SHP77 treated with DMSO at 0.1 percent for 48 hours (cell line): ENCODE data around the gene LRBA.
"Not testable (repeated sequence)": the region's sequence is repeated elsewhere in the genome, so short reads cannot be mapped to it uniquely, and the experiment has no call there.

ENCODE experiments used
- DNase-seq: peaks from one replicate; lab custom pipeline; 2025; lab: John Stamatoyannopoulos, UW

The LRBA gene

GRCh38 chr4:150974750-150975149 lies 40.3 kb downstream of the LRBA start:
- no peak for DNase-seq

DNA sequence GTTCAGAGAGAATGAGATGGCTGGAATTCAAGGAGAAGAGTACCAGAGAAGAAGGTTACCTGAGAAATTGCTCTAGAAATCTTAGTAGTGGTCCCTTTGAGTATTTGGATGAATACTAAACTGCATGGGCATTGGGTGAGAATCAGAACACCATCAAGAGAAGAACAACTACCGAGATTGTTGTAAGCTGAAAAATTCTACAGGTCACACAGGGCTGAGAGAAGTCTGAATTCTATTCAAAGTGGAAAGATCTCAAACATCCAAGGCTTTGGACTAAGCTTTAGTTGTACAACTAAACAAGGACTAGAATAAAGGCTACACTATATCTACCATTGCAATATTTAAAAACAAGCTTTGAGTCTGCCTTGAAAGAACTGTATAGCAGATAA lies 40.8 kb downstream of the LRBA start:
- DNase-seq, result no peak

DNA sequence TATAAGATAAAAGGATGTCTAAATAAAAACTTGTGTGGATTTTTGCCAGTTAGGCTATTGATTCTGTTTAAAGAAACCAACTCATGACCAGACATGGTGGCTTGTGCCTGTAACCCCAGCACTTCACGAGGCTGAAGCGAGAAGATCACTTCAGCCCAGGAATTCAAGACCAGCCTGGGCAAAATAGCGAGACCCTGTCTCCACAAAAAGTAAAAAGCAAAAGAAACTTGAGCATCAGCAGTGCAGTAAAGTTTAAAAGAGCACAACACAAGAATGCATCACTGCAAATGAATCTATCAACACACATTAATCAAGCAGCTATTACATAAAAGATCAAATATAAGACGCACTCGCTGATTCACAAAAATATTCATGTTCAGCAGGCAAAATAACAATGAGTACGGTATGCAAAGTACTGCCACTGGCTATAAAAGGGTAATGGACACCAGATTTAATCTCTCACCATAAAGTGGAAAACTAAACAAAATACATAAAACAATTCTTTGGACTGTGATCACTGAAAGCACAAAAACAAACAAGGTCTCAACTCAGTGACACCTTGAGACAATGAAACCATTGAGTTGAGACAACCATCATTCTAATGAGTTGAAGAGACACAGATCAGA lies 41.3 kb downstream of the LRBA start:
- DNase-seq, result no peak

DNA sequence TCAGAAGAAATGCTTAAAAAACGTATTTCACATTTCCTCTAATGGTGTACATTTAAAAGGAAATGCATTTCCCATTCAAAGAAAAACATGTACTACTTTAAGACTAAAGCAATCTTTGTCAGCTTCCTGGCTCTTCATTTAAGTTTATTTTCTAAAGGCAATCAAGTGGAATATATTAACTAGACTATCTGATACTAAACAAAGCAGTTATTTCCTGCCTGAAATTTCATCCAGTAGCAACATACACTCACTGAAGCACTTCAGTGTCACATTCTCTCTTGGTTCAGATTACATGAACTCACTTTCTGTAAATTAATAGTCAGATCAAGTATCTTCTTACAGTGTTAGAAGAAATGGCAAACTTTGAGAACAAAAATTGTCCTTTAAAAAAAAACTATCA lies 42.5 kb downstream of the LRBA start:
- DNase-seq, result no peak

DNA sequence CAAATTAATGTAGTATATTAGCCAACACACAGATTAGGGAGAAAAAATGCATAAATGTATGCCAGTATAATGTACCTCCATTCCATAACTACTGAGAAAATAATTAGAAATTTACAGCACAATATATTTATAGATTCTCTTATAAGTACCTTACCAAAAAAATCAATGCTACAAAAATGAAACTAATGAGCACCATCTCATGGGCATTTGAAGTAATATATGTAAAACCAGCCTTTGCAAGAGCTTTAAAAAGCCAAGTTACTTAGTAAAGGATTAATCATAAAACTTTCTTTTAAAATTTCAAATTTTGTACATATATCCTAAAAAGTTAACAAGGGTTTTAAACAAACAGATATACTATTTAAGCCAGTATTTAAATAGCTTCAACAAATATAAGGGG lies 43.2 kb downstream of the LRBA start:
- DNase-seq, result no peak

GRCh38 chr4:150970685-150971151 lies 44.4 kb downstream of the LRBA start:
- no peak for DNase-seq

DNA sequence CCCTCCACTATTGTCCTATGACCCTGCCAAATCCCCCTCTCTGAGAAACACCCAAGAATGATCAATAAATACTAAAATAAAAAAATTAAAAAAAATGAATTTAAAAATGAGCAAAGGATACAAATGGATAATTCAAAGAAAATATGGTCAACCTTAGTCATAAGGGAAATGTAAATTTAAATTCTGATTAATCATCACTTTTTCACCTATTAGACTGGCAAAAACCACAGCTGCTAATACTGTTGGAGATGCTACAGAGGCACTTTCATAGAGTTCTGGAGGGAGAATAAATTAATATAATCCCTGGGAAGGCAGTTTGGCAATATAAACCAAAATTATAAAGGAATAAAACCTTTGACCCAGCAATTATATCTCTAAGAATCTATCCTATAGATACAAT lies 50.3 kb downstream of the LRBA start:
- no peak for DNase-seq

DNA sequence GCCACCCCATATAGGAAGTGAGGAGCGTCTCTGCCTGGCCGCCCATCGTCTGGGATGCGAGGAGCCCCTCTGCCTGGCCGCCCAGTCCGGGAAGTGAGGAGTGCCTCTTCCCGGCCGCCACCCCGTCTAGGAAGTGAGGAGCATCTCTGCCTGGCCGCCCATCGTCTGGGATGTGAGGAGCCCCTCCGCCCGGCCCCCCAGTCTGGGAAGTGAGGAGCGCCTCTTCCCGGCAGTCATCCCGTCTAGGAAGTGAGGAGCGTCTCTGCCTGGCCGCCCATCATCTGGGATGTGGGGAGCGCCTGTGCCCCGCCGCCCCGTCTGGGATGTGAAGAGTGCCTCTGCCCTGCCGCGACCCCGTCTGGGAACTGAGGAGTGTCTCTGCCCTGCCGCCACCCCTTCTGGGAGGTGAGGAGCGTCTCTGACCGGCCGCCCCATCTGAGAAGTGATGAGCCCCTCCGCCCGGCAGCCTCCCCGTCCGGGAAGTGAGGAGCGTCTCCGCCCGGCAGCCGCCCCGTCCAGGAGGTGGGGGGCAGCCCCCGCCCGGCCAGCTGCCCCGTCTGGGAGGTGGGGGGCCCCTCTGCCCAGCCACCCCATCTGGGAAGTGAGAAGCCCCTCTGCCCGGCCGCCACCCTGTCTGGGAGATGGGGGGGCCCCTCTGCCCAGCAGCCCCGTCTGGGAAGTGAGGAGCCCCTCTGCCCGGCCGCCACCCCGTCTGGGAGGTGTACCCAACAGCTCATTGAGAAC lies 51.3 kb downstream of the LRBA start:
- not testable (repeated sequence) for DNase-seq

GRCh38 chr4:150962245-150962644 lies 52.8 kb downstream of the LRBA start:
- no peak for DNase-seq

DNA sequence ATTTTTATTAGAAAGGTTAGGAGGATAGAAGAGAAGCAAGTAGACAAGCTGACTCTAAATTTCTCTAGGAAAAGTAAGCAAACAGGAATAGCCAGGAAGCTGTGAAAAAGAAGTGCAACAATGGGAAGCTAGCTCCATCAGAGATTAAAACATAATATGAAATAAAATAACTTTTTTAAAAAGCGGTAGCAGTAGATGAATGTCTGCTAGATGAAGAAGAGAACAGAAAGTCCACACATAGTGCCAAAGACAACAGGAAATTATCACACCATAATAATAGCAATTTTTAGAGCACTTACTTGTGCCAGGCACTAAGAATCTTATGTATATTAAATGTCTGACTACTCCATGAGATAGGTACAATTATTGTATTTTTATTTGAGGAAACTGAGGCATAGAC lies 53.5 kb downstream of the LRBA start:
- no peak for DNase-seq

DNA sequence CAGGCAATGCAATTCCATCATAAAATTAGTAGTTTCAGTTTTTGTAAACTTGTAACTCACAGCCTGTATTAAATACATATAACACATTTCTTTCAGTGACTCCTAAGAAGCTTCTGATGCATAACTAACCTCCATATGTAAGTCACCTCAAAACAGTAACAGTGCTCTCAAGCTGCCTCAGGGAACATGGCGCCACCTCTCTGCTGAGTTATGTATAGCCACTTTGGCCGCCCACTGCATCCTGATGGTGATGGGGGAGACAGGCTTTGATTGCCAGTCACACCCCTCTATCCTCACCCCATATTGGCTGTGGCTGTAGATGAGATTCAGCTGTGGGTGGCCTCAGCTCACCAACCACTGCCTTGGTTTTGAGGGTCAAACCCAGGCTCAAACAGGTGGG lies 54.3 kb downstream of the LRBA start:
- no peak for DNase-seq

GRCh38 chr4:150960079-150960478 lies 55.0 kb downstream of the LRBA start:
- no peak for DNase-seq

GRCh38 chr4:150957981-150958380 lies 57.1 kb downstream of the LRBA start:
- not testable (repeated sequence) for DNase-seq

- DNase-seq, result not testable (repeated sequence)
Observed at GRCh38 chr4:150957095-150957494, 58.0 kb downstream of the LRBA start.

- DNase-seq, result not testable (repeated sequence)
Observed at GRCh38 chr4:150953916-150954315, 61.2 kb downstream of the LRBA start.

DNA sequence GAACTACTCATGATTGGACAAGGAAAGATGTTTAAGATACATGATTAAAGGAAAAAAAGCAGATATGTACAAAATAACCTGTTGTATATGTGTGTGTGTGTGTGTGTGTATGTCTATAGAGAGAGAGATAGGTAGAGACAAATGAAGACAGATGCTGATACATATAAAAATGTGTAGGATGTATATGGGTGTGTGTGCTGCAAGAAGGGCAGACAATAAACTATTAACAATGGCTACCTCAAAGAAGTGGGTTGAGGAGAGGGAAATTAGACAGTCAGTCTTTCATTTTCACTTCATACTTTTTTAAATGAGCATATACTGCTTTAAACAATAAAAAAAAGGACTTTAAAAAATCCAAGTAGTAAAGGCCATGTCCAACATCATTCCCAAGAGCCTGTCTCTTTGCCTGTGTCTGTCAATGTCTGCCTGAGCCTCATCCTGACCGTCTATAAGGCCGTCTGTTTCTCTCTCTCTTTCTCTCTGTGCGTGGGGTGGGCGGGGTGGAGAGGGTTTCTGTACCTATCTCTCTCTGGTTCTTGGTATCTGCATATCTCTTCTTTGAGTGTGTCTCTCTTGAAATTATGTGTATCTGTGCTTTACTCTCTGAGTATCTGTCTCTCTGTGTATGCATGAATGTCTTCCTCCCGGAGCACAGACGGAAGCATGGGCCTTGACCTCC lies 62.8 kb downstream of the LRBA start:
- DNase-seq, result no peak

GRCh38 chr4:150950657-150951288 lies 64.3 kb downstream of the LRBA start:
- no peak for DNase-seq

DNA sequence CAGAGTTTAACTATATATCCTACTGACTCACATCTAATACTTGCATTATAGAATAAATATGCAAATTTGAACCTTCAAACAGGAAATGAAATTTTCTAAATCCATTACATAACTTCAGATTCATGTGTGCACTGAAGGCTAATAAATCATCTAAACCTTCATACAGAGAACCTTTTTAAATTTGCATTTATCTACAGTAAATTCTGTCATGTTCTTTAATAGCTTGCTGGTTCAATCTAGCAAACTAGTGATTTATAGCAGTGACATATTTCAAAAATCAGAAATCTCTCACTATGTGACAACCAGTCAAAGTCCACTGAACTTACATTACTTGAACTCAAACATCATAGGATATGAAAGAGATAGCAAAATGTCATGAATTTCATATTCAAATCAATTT lies 65.1 kb downstream of the LRBA start:
- DNase-seq, result no peak

GRCh38 chr4:150949342-150949741 lies 65.7 kb downstream of the LRBA start:
- DNase-seq, result no peak

DNA sequence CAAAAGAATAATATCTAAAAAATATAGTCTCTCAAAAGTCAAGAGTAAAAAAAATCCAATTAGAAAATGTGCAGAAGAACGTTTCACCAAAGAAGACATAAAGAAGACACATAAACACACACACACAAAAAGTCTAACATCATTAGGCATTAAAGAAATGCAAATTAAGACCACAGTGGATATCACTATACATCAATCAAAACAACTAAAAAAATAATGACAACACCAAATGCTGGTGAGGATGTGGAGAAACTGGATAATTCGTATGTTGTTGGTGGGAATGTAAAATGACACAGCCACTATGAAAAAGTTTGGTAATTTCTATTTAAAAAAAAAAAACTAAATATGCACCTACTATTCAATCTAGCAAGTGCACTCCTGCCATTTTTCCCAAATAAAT lies 66.4 kb downstream of the LRBA start:
- DNase-seq, result no peak

DNA sequence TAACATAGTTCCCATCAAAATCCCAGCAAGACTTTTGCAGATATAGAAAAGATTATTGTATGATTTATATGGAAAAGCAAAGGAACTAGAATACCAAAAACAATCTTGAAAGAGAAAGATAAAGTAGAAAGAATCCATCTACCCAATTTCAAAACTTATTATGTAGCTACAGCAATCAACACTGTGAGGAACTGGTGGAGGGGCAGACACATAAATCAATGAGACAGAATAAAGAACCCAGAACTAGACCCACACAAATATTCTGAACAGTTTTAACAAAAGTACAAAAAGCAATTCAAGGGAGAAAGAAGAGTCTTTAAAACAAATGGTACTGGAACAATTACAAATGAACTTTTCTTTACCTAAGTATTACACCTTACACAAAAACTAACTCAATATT lies 67.0 kb downstream of the LRBA start:
- DNase-seq, result no peak

DNA sequence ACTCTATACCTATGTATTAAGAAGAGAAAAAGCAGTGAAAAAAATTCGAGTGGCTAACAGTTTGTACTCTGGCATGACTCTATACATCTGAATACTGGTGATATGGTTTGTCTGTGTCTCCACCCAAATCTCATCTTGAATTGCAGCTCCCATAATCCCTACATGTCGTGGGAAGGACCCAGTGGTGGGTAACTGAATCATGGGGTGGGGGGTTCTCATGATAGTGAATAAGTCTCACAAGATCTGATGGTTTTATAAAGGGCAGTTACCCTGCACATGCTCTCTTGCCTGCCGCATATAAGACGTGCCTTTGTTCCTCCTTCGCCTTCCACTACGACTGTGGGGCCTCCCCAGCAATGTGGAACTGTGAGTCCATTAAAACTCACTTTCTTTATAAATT lies 70.4 kb downstream of the LRBA start:
- no peak for DNase-seq

GRCh38 chr4:150943818-150944217 lies 71.3 kb downstream of the LRBA start:
- DNase-seq, result no peak
